ENCODE measurements around the gene ARPC1A. TPM values are rescaled to one million over a fixed set of nuclear protein-coding genes. Genes with fewer than 3 reads are reported as not detected.
"Not testable (repeated sequence)": the region's sequence is repeated elsewhere in the genome, so short reads cannot be mapped to it uniquely, and the experiment has no call there.

Gene ARPC1A
- total RNA-seq, 2 experiments from 2014 or later: 41.5 to 47.7 TPM

DNA sequence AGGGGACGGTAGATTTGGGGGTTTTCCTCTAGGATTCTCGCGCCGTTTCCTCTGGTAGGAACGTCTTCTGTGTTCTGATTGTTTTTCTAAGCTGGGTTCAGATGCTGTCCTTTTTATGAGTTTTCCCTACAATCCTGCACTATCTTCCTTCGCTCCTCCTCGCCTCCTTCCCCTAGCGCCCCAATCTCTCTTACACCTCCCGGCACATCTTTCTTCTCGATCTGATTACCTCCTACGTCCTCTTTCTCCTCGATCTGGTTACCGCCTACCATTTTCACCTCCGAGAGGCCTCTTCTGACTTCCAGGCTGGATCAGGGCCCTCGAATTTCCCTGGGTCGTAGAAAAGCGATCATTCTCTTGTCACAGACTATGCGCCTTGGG is 83.5 kb downstream of the ARPC1A start:
- CTCF ChIA-PET: interaction anchor here (0.6 to 1.1 kb wide), 6 partner anchors 8 to 1732 kb away, joined by 3 to 5 read pairs (median 3); no protein-coding TSS in a partner anchor
- Mint-ChIP-seq H3K4me1 (ENCODE audit: low read depth) (peaks cover 45% of the 10 kb centered on the region), H3K9me3 (no peaks in the 10 kb centered on the region), H3K27me3 (ENCODE audit: low read depth) (no peaks in the 10 kb centered on the region), H3K36me3 (ENCODE audit: low read depth) (peaks cover 28% of the 10 kb centered on the region), H3K4me3 (peak overlapping the region; percentile 89), H3K27ac (peak overlapping the region; percentile 92)
- peak; percentile 28 for DNase-seq
- intact Hi-C loops (cut with micrococcal nuclease): loop anchor here (1.0 to 5.0 kb wide), 6 partner anchors 96 to 1020 kb away; partner anchors contain the start of genes MBLAC1, MEPCE, TRIM4 and ZCWPW1

DNA sequence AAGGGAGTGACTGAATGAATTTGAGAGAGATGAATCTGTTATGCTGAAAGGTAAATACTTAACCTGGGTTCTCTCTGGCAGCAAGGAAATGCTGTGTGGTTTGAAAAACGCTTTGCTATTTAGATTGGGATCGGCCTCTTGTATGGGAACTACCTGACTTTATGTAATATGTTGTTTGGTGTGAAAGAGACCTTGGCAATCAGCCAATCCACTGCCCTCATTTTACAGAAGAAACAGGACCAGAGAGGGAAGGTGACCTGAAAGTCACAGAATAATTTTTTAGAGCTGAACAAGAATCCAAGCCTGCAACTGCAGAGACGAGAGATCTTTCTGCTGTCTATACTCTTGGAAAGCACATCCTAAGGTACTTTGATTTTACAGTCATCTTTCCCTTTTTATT is 84.1 kb downstream of the ARPC1A start:
- intact Hi-C loops (cut with micrococcal nuclease): loop anchor here (1.0 to 5.0 kb wide), 6 partner anchors 95 to 1019 kb away; partner anchors contain the start of genes MBLAC1, MEPCE, TRIM4 and ZCWPW1
- CTCF ChIA-PET: interaction anchor here (0.7 kb wide), 1 partner anchor 148 kb away, joined by 3 read pairs; no protein-coding TSS in a partner anchor
- Mint-ChIP-seq H3K36me3 (ENCODE audit: low read depth) (peaks cover 30% of the 10 kb centered on the region), H3K27me3 (ENCODE audit: low read depth) (no peaks in the 10 kb centered on the region), H3K9me3 (no peaks in the 10 kb centered on the region), H3K27ac (peak overlapping the region; percentile 92), H3K4me1 (ENCODE audit: low read depth) (peaks cover 42% of the 10 kb centered on the region), H3K4me3 (peak overlapping the region; percentile 89)
- no peak for DNase-seq

DNA sequence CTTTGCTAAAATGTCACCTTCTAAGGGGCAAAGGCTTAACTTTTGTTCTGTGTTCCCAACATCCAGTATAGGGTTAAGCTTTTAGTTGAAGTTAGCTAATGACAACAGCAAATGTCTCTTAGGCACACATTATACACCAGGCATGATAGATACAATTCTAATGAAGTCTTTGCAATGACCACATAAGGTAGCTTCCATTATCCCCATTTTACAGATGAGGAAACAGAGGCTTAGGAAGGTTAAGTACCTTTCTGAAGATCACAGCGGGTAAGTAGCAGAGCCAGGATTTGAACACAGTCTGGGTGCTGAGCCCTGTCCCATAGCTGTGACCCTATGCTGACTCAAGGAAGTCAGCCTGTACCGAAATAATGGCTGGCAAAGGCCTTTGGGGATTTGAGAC is 84.9 kb downstream of the ARPC1A start:
- intact Hi-C loops (cut with micrococcal nuclease): no loop called here
- H3K9me3 Mint-ChIP-seq: no peaks in the 10 kb centered on the region

DNA sequence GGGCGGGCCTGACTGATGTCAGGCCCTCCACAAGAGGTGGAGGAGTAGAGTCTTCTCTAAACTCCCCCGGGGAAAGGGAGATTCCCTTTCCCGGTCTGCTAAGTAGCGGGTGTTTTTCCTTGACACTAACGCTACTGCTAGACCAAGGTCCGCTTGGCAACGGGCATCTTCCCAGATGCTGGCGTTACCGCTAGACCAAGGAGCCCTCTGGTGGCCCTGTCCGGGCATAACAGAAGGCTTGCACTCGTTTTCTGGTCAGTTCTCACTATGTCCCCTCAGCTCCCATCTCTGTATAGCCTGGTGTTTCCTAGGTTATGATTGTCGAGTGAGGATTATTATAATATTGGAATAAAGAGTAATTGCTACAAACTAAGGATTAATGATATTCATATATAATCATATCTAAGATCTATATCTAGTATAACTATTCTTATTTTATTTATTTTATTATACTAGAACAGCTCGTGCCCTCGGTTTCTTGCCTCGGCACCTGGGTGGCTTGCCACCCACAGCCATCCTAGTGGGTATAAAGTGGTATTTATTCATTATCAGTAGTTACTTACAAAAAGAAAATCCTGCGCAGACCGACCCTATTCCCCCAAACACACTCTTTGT is 89.9 kb downstream of the ARPC1A start:
- H3K9me3 Mint-ChIP-seq; intact Hi-C loops (cut with micrococcal nuclease); H3K27ac Mint-ChIP-seq; H3K27me3 Mint-ChIP-seq (ENCODE audit: low read depth); H3K4me3 Mint-ChIP-seq: not testable (repeated sequence)
- peaks cover 55% of the 10 kb centered on the region for H3K36me3 Mint-ChIP-seq (ENCODE audit: low read depth)
- DNase-seq: peak; percentile 47
- peaks cover 18% of the 10 kb centered on the region for H3K4me1 Mint-ChIP-seq (ENCODE audit: low read depth)
- CTCF ChIA-PET: interaction anchor here (0.8 to 1.6 kb wide), 2 partner anchors 38 to 51 kb away, joined by 4 read pairs; no protein-coding TSS in a partner anchor

More for the DNA sequence above, 84.9 kb downstream of the ARPC1A start:
- no peak for DNase-seq
- no peaks in the 10 kb centered on the region for H3K27me3 Mint-ChIP-seq (ENCODE audit: low read depth)
- H3K27ac Mint-ChIP-seq: peak overlapping the region; percentile 92
- H3K36me3 Mint-ChIP-seq (ENCODE audit: low read depth): peaks cover 33% of the 10 kb centered on the region
- peak overlapping the region; percentile 89 for H3K4me3 Mint-ChIP-seq
- peaks cover 40% of the 10 kb centered on the region for H3K4me1 Mint-ChIP-seq (ENCODE audit: low read depth)
- CTCF ChIA-PET: interaction anchor here (1.1 kb wide), 1 partner anchor 46 kb away, joined by 4 read pairs; no protein-coding TSS in a partner anchor

Other genes starting within 250 kb of the ARPC1A start
- gene SMURF1, start 181.8 kb upstream of the ARPC1A start, total RNA-seq: 10 to 100 TPM; 10.1 to 11.1 TPM
- under 1 TPM in 1 of 2 experiments, not detected in 1; 0.12 TPM for gene KPNA7, start 117.8 kb upstream of the ARPC1A start, total RNA-seq
- gene MYH16, start 53.1 kb upstream of the ARPC1A start, total RNA-seq: not detected
- gene ARPC1B, start 48.8 kb downstream of the ARPC1A start, total RNA-seq: 100 to 1,000 TPM; 334 to 345 TPM
- gene PDAP1, start 82.7 kb downstream of the ARPC1A start, total RNA-seq: 100 to 1,000 TPM; 169 to 194 TPM
- 100 to 1,000 TPM; 160 to 176 TPM for gene BUD31, start 83.1 kb downstream of the ARPC1A start, total RNA-seq
- gene PTCD1, start 112.9 kb downstream of the ARPC1A start, total RNA-seq: 1 to 10 TPM; 3.5 to 5.1 TPM
- gene CPSF4, start 113.0 kb downstream of the ARPC1A start, total RNA-seq: 10 to 100 TPM; 70.6 to 73.5 TPM
- gene ATP5MF, start 140.3 kb downstream of the ARPC1A start, total RNA-seq: 100 to 1,000 TPM; 423 to 441 TPM
- gene ZNF789, start 147.0 kb downstream of the ARPC1A start, total RNA-seq: 1 to 10 TPM; 8.0 to 9.8 TPM
- gene ZNF394, start 174.4 kb downstream of the ARPC1A start, total RNA-seq: 10 to 100 TPM; 26.5 to 26.6 TPM
- gene ZKSCAN5, start 178.8 kb downstream of the ARPC1A start, total RNA-seq: 1 to 10 TPM; 7.2 to 8.0 TPM
- gene FAM200A, start 226.2 kb downstream of the ARPC1A start, total RNA-seq: 1 to 10 TPM; 3.3 to 3.8 TPM
- 10 to 100 TPM; 35.8 to 39.6 TPM for gene ZNF655, start 232.7 kb downstream of the ARPC1A start, total RNA-seq

Data from activated naive CD4-positive, alpha-beta T cell treated with anti-CD3 and anti-CD28 coated beads for 36 hours (primary cell).